Renal cortical epithelial cell (primary cell): ENCODE results near the gene NTF4. TPM values are rescaled to one million over a fixed set of nuclear protein-coding genes. Genes with fewer than 3 reads are reported as not detected.
A peak's percentile ranks its signal among the peaks of the same experiment; 100 is the strongest.

ENCODE experiments used
- DNase-seq: peaks from one replicate; pipeline ENCODE4 v3.0.0-alpha.2; 2011; ENCODE audit warnings: low read depth
- total RNA-seq: library from RNA; depleted of rRNA; stranded (reverse); fragments of >200 nt; gene quantifications from 2 replicates; pipeline ENCODE4 v1.2.3, GENCODE V29; 2014

The NTF4 gene, protein sequence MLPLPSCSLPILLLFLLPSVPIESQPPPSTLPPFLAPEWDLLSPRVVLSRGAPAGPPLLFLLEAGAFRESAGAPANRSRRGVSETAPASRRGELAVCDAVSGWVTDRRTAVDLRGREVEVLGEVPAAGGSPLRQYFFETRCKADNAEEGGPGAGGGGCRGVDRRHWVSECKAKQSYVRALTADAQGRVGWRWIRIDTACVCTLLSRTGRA
- 0.25 and 0.52 TPM in 2 replicates for total RNA-seq

DNA sequence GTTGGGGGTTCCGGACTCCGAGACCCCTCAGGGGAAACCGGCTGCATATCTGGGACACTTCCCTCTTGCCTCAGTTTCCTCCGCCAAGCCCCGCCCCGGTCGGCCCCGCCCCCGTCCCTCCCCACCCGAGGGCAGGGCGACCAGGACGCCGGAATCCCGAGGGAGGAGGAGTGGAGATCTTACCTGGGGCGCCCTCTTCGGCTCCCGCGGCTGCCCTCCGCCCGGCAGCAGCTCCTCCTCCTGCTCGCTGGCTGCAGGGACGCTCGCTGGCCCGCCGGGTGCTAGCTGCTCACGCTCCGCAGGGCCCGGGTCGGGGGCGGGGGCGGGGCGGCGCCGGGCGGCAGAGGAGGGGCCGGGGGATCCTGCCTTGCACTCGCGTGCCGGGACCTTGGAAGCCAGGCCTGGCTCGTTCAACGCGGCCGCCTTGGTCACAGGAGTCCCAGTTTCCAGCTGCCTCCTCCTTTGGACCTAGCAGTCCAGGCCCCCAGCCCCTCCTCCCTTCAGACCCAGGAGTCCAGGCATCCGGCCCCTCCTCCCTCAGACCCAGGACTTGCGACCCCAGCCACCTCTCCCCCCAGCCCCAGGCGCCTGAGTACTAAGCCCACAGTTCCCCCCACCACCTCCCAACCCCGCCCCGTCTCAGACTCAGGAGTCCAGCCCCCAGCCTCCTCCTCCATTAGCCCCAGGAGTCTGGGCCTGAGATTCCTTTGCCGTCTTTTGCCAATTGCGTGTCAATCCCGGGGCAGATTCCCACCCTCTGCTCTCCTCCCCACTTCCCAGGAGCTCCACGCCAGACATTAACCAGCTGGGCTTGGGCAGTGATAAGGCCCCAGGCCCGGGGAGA lies at the start of gene NTF4:
NTF4 (minus strand) TSS at position 51 of the 844 bp plus-strand sequence. CDS start 2,821 bp downstream, outside the sequence.
- DNase-seq = no peak

DNA sequence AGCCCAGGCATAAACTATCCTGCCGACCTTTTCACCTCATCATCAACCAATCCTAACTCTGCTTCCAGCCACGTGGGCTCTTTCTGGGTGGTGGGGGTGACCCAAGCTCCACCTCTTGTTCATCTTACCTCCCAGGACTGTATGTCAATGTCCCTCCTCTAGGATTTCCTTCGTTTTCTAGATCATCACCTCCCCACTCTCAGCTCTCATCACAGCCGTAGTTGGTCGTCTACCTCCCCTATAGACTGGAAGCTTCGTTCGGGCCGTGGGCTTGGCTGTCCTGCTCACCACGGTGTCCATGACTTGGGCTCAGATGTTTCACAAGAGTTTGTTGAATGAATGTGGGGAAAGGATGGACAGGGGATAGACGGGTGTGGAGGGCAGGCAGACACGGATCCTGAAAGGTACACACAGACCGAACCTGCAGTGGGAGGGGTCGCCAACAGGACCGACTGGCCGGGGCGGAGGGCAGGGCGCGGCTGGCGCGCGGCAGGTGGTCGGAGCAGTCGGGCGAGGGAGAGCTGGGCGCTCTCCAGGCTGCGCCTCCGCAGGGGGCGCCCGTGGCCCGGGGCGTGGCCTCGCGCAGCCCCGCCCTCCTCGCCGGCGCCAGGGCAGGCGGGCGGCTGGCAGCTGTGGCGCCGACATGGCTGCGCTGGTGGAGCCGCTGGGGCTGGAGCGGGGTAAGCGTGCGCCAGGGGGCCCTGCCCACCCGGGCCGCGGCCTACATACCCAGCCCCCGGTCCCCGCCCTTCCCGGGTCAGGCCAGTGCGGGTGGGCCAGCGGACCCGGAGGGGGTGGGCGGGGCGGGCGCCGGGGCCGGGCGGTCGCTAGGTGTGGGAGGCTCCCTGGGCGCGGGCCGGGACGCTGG lies 49.4 kb upstream of the NTF4 start, which contains the start of gene LIN7B:
LIN7B (plus strand) TSS at position 609 of the 868 bp plus-strand sequence; CDS start at position 644, 35 bp downstream.
- DNase-seq = peak; percentile 15

GRCh38 chr19:49111218-49111998 lies 46.8 kb upstream of the NTF4 start:
- no peak for DNase-seq

DNA sequence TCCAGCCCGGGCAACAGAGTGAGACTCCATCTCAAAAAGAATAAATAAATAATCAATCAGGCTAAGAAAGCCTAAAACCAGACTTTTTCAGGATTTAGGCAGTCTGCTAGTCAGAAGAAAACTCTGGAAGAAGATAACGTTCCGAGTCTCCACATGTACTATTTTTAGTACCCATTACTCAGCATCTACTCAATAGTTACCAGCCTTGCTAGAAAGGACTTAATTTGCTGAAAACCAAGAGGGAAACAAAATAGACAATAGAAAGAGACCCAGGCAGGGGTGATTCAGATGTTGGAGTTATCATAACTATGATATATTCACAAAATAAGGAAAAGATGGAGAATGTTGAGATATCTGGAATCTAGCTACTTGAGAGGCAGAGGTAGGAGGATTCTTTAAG lies 45.9 kb upstream of the NTF4 start:
- DNase-seq = no peak

DNA sequence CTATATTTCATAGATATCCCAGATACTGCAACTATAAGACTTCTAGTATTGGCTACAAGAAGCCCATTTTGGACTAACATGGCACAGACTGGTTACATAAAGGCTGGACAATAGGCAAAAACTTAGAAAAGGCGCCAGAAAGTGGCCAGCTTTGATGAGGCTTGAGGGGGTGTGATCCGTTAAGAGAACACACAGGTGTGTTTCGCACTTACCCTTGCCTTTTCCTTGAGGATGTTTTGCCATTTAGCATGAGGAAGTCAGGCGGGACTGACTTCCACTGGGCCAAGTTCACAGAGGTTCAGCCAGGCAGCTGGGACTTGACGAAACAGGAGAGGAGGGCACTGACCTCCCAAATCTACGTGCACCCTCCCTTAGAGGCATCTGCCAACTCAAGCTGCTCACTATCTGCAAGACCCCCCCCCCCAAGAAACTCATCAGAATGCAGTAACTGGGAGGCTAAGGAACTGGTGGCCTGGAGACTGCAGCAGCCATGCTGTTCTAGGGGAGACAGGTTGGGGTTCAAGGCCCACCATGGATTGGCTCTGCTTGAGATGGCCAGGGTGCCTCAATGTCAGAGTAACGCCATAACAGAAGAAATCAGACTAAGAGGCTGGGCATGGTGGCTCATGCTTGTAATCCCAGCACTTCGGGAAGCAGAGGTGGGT lies 45.1 kb upstream of the NTF4 start:
- DNase-seq = no peak

DNA sequence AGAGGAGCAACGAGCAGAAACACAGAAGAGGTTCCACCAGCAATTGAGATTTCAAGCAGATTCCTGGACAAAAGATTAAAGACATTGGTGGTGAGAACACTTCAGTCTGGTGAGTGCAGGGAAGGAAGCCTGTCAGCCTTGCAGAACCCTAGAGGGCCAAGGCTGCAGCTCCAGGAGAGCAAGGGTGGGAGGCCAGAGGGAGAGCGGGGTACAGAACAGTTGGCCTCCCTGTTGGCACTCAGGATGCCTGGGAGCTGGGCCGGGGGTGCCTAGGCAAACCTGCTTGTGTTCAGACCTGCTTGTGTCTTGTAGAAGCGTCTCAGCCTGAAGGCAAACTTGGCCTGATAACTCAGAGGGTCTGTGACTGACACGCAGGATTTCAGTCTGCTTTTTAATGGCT lies 44.4 kb upstream of the NTF4 start:
- DNase-seq = no peak

DNA sequence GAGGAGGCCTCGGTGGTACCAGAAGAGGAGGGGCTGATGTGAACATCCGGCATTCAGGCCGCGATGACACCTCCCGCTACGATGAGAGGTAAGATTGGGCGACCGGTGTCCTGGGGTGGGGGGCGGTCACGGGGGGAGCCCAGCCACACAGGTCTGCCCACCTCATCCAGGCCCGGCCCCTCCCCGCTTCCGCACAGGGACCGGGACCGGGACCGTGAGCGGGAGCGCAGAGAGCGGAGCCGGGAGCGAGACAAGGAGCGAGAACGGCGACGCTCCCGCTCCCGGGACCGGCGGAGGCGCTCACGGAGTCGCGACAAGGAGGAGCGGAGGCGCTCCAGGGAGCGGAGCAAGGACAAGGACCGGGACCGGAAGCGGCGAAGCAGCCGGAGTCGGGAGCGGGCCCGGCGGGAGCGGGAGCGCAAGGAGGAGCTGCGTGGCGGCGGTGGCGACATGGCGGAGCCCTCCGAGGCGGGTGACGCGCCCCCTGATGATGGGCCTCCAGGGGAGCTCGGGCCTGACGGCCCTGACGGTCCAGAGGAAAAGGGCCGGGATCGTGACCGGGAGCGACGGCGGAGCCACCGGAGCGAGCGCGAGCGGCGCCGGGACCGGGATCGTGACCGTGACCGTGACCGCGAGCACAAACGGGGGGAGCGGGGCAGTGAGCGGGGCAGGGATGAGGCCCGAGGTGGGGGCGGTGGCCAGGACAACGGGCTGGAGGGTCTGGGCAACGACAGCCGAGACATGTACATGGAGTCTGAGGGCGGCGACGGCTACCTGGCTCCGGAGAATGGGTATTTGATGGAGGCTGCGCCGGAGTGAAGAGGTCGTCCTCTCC lies 43.2 kb upstream of the NTF4 start:
- no peak for DNase-seq

- peak; percentile 25 for DNase-seq
Observed at GRCh38 chr19:49106648-49107135, 42.1 kb upstream of the NTF4 start.

DNA sequence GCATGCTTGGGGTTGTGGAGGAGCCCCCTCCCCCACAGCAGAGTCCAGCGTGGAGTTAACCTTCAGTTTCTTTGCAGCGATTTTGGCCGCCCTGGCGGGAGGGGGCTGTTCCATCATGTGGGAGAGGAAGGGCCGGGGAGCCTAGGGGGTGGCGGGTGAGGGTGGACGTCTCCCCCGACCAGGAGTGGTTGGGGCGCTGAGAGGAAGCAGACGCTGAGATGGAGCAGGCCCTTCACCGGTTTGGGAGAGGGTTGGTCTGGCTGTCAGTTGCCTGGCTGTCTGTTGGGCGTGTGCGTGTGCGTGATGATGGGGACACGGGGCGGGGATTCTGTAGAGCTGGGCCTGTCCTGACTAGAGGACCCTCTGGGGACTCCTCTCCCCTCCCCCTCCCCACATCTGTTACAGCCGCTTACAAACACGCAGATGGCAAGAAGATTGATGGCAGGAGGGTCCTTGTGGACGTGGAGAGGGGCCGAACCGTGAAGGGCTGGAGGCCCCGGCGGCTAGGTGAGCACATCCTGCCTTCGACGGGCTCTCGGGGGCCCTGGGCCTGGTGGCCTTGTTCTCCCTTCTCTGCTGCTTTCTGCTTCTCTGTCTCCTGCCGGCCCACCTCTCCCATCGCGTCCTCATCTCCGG lies 39.7 kb upstream of the NTF4 start:
- DNase-seq = no peak

- DNase-seq = no peak
Observed at GRCh38 chr19:49103331-49104085, 38.9 kb upstream of the NTF4 start.

DNA sequence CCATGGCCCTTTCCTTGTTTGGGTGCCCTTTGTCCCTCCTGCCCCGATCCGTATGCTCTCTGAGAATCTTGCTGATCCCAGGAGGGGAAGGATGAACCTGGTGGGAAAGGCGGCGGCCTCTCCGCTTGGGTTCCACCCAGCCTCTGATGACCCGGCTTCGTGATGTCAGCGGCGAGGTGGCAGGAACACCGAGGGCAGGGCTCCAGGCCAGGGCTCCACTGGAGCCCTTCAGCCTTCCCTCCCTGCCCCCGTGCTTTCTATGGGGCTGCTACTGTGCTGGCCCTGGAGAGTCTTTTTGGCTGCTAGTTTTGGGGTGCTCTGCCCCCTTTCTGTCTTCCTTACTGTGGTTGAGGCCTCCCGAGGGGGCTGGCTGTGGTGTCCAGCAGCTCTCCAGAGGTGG lies 37.7 kb upstream of the NTF4 start:
- no peak for DNase-seq

DNA sequence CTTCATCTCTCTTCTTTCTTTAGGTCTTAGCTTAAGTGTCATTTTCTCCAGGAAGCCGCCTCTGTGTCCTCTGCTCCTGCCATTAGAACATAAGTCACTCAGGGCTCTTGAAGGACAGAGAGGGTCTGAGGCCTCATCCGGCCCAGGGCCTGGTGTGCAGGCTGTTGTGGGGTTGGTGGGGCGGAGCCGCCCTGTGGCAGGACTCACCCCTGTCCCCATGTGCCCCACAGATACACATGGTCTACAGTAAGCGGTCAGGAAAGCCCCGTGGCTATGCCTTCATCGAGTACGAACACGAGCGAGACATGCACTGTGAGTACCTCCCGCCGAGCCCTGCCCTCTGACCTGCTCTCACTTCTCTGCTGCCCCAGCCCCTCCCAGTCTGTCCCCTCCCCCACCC lies 36.5 kb upstream of the NTF4 start:
- DNase-seq = no peak

GRCh38 chr19:49098795-49099194 lies 34.2 kb upstream of the NTF4 start:
- DNase-seq = no peak

GRCh38 chr19:49097453-49098288 lies 33.1 kb upstream of the NTF4 start:
- peak; percentile 61 for DNase-seq

DNA sequence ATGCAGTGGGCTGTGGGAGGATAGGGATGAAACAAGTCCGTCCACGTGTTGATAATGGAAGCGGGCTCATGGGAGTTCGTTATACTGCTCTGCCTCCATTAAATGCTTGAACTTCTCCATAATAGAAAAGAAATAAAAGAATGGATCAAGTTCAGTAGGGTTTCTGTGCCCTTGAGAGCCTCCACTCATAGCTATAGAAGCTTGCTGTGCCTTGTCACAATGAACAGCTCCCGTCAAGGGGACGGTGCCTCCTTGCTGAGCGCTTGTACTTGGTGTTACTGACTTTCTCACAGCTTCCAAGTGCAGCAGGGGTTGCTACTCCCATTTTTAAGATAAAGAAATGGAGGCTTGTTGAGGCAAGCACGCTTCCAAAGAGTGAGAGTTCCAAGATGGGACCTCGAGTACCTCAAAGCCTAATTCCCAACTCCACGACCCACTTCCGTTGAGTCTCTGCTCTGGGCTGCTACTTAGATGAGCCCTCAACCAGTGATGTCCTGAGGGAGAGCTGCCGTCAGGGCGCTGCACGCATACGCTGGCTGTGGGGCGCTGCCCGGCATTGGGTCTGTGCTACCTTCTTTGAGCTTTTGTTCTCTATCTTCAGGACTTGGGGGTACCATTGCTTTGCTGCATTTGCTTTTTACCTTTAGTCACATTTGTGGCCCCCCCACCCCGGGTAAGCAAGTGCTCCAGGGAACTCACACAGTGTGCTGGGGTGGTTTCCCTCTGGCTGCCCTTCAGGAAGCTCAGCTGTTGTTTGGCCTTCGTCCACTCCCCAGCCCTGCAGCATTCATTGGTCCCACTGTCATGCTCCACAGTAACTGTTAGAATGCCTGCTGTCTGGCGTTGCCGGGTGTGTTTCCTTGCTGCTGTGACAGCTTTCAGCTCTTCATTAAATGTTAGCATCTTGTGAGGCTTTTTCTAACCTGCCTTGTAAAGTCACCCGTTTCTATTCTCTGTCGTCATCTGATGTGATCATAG lies 30.2 kb upstream of the NTF4 start:
- DNase-seq = no peak

DNA sequence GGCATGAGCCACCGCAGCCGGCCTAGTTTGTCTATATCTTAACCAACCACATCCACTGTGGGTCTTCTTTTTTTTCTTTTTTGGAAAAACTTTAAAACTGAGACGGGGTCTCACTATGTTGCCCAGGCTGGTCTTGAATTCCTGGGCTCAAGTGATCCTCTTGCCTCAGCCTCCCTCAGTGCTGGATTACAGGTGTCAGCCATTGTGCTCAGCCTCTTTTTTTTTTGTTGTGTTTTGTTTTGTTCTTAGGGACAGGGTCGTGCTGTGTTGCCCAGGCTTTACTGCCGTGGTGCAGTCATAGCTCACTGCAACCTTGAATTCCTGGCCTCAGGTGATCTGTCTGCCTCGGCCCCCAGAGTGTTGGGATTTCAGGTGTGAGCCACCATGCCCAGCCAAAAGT lies 28.1 kb upstream of the NTF4 start:
- no peak for DNase-seq
